Thymus (tissue), 11 donors: ENCODE measurements around the gene CNRIP1. TPM values are rescaled to one million over a fixed set of nuclear protein-coding genes. Genes with fewer than 3 reads are reported as not detected.

Source experiments
- DNase-seq, 9 donors: peaks; one replicate each; pipeline ENCODE4 v3.0.0-alpha.2; 2013; ENCODE audit warnings: low spot score in 9 of 9, low read depth in 6 of 9, missing footprints in 1 of 9
- H3K27ac ChIP-seq, 2 donors: one replicate each; pipeline ENCODE4 v1.5.1; 2013; ENCODE audit warnings: control low read depth in 1 of 2, low read depth in 1 of 2, low read length in 1 of 2, mild to moderate bottlenecking in 1 of 2, moderate library complexity in 1 of 2
- H3K27me3 ChIP-seq, 2 donors: one replicate each; pipeline ENCODE4 v1.5.1; 2013; ENCODE audit warnings: low read length in 1 of 2; ENCODE audit not compliant: control insufficient read depth in 2 of 2, insufficient read depth in 1 of 2
- H3K36me3 ChIP-seq, 2 donors: one replicate each; pipeline ENCODE4 v1.5.1; 2013; ENCODE audit warnings: low read length in 1 of 2, mild to moderate bottlenecking in 1 of 2, moderate library complexity in 1 of 2; ENCODE audit not compliant: control insufficient read depth in 2 of 2, insufficient read depth in 2 of 2
- H3K4me1 ChIP-seq, 2 donors: one replicate each; pipeline ENCODE4 v1.5.1; 2013; ENCODE audit warnings: low read length in 2 of 2; ENCODE audit not compliant: control insufficient read depth in 2 of 2, insufficient read depth in 2 of 2
- H3K4me3 ChIP-seq, 2 donors: one replicate each; pipeline ENCODE4 v1.5.1; 2013; ENCODE audit warnings: low read length in 2 of 2, control low read depth in 1 of 2, mild to moderate bottlenecking in 1 of 2
- H3K9me3 ChIP-seq, 2 donors: one replicate each; pipeline ENCODE4 v1.5.1; 2013; ENCODE audit warnings: low read length in 1 of 2, mild to moderate bottlenecking in 1 of 2; ENCODE audit not compliant: control insufficient read depth in 2 of 2, insufficient read depth in 1 of 2
- WGBS: extraction: QIAGEN DNeasy Blood & Tissue Kit; methylation state at CpG from one replicate; pipeline ENCODE4 v1.1.7; 2013; 5-methylcytosine and 5-hydroxymethylcytosine counted together
- polyA plus RNA-seq: library from polyadenylated mRNA; stranded (reverse); fragments of 200-250 nt; gene quantifications from one replicate; pipeline ENCODE4 v1.2.3, GENCODE V29; 2013
- total RNA-seq: library from RNA; stranded (reverse); fragments of 120-200 nt; gene quantifications from one replicate; pipeline ENCODE4 v1.2.4, GENCODE V29; 2013
- donor health status: healthy.

CNRIP1 gene
- total and polyA plus RNA-seq, 2 donors = 3.8 to 10.3 TPM

DNA sequence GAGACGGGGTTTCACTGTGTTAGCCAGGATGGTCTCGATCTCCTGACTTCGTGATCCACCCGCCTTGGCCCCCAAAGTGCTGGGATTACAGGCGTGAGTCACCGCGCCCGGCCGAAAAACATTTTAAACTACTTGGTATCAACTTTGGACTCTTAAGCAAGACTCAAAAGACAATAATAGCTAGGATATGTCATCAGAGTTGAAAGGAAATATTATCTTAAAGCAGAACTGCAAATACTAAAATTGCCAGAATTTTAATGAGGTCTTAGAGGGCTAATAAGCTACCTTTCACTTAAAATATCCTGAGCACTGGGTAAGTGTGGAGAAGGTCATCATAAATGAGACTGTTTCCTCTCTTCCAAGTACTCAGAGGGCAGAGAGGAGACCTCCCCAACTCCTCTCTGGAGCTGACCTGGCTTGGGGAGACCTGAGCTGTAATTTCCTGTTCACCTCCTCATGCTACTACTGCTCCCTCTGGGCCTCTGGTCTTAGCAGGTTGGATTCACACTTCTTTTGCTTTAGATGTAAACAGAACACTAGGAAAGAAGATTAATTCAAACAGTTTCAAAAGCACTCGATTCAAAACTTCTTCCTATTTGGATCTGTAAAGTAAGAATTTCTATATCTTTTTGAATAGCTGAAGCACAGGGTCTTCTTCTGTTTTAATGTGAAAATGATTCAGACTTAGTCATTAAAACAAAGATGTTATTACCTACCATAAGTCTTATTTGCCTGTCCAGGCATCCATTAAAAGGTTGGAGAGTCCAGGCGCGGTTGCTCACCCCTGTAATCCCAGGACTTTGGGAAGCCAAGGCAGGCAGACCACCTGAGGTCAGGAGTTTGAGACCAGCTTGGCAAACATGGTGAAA lies 16.5 kb downstream of the CNRIP1 start:
- H3K9me3 ChIP-seq = no peaks in the 10 kb centered on the region
- no peak for DNase-seq
- H3K27ac ChIP-seq = no peak overlapping the region
- H3K4me3 ChIP-seq = no peak overlapping the region
- H3K27me3 ChIP-seq = no peaks in the 10 kb centered on the region
- no peaks in the 10 kb centered on the region for H3K4me1 ChIP-seq
- WGBS = 93% methylated on average over 11 of the region's 12 CpGs
- H3K36me3 ChIP-seq = no peaks in the 10 kb centered on the region

DNA sequence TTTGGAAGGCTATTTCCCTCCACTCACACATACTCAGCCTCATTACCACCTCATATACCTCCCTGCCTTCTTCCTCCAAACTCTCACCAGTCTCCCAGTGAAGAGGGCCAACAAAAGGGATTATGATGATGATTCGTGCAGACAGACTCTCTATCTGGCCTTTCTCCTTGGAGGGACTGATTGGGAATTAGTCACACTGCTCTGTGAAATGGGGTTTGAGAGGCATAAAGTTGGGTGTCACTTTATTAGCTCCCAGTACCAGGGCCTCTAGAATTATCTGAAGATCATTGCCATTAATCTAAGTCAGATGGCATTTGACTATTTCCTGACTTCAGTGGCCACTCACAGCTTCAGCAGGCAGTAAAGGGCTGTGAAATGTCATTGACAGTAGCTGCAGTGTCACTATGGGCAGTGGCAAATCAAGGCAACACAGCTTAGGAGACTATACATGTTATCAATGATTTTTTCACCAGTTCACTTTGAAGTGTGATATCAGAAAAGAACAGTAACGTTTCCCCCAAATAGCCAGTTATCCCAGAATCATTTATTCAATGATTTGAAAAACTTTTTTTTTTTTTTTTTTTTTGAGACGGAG lies 17.4 kb downstream of the CNRIP1 start:
- 96% methylated on average over 3 of the region's 3 CpGs for WGBS
- Histone ChIP-seq H3K9me3 (no peaks in the 10 kb centered on the region), H3K27ac (no peak overlapping the region), H3K27me3 (no peaks in the 10 kb centered on the region), H3K4me1 (no peaks in the 10 kb centered on the region), H3K4me3 (no peak overlapping the region), H3K36me3 (no peaks in the 10 kb centered on the region)
- no peak for DNase-seq

DNA sequence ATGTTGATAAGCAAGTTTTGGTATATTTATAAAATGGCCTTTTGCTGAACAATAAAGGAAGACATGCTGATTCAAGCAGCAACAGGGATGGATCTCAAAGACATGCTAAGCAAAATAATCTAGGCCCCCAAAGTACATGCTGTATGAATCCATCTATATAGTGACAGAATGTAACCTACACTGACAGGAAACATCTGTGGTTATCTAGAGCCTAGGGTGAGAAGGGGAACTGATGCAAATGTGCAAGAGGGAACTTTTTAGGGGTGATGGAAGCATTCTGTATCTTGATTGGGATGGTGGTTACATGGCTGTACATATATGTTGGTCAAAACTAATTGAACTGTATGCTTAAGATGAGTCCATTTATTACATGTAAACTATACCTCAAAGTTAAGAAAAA lies 24.2 kb downstream of the CNRIP1 start:
- H3K4me1 ChIP-seq = no peaks in the 10 kb centered on the region
- H3K27me3 ChIP-seq = no peaks in the 10 kb centered on the region
- no peaks in the 10 kb centered on the region for H3K9me3 ChIP-seq
- DNase-seq = no peak
- H3K4me3 ChIP-seq = no peak overlapping the region
- no peaks in the 10 kb centered on the region for H3K36me3 ChIP-seq
- no peak overlapping the region for H3K27ac ChIP-seq

DNA sequence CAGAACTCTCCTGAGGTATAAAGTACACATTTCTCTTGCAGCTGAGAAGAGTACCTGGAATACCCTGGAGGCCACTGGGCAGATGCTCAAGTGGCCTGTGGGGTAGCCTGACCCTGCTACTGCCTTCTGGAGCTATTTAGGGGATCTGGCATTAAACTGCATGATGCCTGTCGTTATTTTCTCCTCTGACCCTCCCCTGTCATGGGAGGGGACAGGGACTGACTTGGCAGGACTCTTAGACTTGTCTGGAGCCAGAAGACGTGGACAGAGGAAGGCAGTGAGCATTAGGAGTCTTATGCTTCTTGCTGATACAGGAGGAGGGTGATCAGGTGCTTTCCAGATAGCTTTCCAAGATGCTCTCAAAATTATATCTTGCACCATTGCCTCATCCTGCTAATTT lies 24.8 kb downstream of the CNRIP1 start:
- H3K4me1 ChIP-seq = no peaks in the 10 kb centered on the region
- no peaks in the 10 kb centered on the region for H3K9me3 ChIP-seq
- H3K4me3 ChIP-seq = no peak overlapping the region
- no peak for DNase-seq
- H3K36me3 ChIP-seq = no peaks in the 10 kb centered on the region
- H3K27me3 ChIP-seq = no peaks in the 10 kb centered on the region
- no peak overlapping the region for H3K27ac ChIP-seq
- WGBS = 71% methylated on average over 2 of the region's 2 CpGs

DNA sequence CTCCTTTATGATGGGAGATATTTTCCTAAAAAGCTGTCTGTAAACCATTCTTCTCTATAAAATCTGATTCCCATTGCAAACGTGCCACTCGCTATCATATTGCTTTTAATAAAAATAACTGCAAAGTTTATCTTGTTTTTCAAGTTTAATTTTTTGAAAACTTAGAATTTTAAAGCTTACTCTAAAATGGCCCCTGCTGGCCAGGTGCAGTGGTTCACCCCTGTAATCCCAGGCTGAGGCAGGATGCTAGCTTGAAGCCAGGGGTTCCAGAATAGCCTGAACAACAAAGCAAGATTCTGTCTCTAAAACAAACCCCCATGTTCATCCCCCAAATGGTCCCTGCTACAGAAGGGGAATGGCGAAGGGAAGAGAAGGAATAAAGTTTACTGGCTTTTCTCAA lies 25.6 kb downstream of the CNRIP1 start:
- no peaks in the 10 kb centered on the region for H3K4me1 ChIP-seq
- WGBS = 93% methylated on average over 3 of the region's 3 CpGs

DNA sequence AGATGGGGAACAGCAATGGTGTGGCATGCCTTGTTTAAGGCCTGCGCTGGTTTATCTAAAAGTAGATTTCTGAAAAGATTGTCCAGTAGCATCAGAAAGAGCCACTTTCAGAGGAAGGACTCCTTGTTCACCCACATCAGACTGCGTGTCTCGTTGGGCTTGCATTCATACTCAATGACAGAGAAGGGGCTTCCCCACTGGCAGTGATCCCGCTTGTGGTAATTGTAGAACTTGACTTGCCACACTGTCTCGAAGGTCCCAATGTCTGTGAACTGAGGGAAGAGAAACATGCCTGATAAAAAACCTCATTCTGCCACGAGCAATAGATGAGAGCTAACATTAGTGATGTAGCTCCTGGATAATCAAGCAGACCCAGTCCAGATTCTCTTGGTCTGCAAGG lies 26.0 kb downstream of the CNRIP1 start:
- no peaks in the 10 kb centered on the region for H3K36me3 ChIP-seq
- H3K27me3 ChIP-seq = no peaks in the 10 kb centered on the region
- no peaks in the 10 kb centered on the region for H3K9me3 ChIP-seq
- no peak overlapping the region for H3K27ac ChIP-seq
- H3K4me1 ChIP-seq = no peaks in the 10 kb centered on the region
- peak in 1 of 9 donors; percentile 23 for DNase-seq
- H3K4me3 ChIP-seq = no peak overlapping the region
- 94% methylated on average over 6 of the region's 6 CpGs for WGBS

More for the DNA sequence above, 25.6 kb downstream of the CNRIP1 start:
- Histone ChIP-seq H3K27ac (no peak overlapping the region), H3K9me3 (no peaks in the 10 kb centered on the region), H3K4me3 (no peak overlapping the region), H3K36me3 (no peaks in the 10 kb centered on the region), H3K27me3 (no peaks in the 10 kb centered on the region)
- no peak for DNase-seq

DNA sequence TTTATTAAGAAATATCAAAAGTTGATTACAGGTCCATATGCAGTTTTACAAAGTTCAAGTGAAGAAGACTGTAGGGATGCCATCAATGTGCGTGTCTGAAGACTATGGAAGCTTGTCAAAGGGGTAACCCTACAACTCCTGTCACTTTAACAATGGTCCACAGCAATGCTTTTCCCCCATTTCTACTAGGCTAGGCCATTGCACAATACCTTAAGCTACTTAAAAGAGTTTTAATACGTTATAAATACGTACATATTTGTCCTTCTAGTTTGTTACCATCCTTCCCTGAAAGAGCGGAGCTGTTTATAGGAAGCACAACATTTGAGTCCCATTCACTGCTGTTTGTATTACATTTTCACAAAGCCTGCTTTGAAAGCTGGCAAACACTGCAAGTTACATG lies 26.7 kb downstream of the CNRIP1 start:
- Histone ChIP-seq H3K4me3 (no peak overlapping the region), H3K9me3 (no peaks in the 10 kb centered on the region), H3K36me3 (no peaks in the 10 kb centered on the region), H3K27ac (no peak overlapping the region), H3K4me1 (no peaks in the 10 kb centered on the region), H3K27me3 (no peaks in the 10 kb centered on the region)
- WGBS = 97% methylated on average over 4 of the region's 4 CpGs
- no peak for DNase-seq

DNA sequence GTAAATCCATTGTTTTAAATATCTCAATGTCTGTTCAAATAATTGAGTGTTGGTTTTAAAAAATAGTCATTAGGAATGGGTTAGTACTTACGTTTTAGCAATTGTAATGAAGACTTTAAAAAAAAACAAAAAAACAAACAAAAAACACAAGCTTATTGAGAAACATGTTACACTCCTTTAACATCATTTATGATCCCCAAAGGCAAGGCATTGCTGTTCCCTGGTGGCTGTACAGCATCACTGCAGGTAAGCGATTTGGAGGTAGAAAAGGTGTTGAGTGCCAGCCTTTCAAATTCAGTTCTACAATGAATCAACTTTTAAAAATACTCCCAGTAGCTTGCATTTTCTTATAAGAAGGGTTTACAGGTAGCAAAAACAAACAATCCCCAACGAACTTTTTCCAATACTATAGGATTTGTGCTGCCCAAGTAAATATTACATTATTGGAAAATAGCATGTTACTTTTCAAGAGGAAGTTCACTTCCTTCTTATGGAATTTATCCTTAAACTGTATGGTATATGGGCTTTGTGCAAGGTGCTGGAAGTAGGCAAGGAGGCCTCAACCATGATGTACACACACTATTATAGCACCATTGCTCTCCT lies 27.5 kb downstream of the CNRIP1 start:
- no peaks in the 10 kb centered on the region for H3K9me3 ChIP-seq

DNA sequence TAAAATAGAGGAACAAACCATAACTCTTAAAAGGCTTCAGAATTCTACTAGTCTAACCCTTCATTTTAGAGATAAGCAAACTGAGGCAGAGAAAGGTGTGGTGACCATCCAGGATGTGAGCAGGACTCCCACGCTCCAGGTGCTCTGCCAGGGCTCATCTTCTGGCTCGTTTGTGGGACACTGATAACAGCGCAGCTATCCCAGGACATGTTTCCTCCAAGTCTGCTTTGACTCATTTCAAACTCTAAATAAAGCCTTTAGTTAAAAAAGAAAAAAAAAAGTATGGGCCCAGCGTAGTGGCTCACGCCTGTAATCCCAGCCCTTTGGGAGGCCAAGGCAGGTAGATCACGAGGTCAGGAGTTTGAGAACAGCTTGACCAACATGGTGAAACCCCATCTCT lies 28.4 kb downstream of the CNRIP1 start:
- Histone ChIP-seq H3K9me3 (no peaks in the 10 kb centered on the region), H3K36me3 (no peaks in the 10 kb centered on the region), H3K27ac (no peak overlapping the region), H3K27me3 (no peaks in the 10 kb centered on the region), H3K4me1 (no peaks in the 10 kb centered on the region), H3K4me3 (no peak overlapping the region)
- DNase-seq = no peak
- 82% methylated on average over 6 of the region's 6 CpGs for WGBS

More for the DNA sequence above, 27.5 kb downstream of the CNRIP1 start:
- DNase-seq = peak in 2 of 9 donors; percentile 22 to 41
- no peaks in the 10 kb centered on the region for H3K4me1 ChIP-seq
- H3K27ac ChIP-seq = no peak overlapping the region
- WGBS = 75% methylated on average over 3 of the region's 3 CpGs
- H3K4me3 ChIP-seq = no peak overlapping the region
- no peaks in the 10 kb centered on the region for H3K27me3 ChIP-seq
- no peaks in the 10 kb centered on the region for H3K36me3 ChIP-seq
